NCI-H1417 treated with DMSO at 0.1 percent for 48 hours (cell line): ENCODE results near the gene SCIN.
"Not testable (repeated sequence)": the region's sequence is repeated elsewhere in the genome, so short reads cannot be mapped to it uniquely, and the experiment has no call there.

Source experiments
- DNase-seq: peaks from one replicate; lab custom pipeline; 2025; lab: John Stamatoyannopoulos, UW

The SCIN gene

GRCh38 chr7:12648704-12649261 lies 78.3 kb downstream of the SCIN start:
- DNase-seq = no peak

DNA sequence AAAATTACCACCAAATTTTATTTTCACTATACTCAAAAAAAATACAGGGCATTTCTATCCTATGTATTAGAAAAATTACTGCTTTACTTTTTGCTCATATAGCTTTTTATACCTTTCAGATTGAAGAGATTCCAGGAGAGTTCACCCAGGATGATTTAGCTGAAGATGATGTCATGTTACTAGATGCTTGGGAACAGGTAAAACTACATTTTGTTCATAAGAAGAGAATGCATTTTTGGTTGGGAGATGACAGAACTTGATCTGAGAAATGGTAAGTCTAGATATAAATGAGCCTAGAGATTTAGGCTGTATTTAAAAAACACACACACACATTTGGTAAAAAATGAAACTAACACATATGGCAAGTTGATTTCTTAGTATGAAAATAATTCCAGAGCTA lies 78.8 kb downstream of the SCIN start:
- no peak for DNase-seq

- DNase-seq = no peak
Observed at GRCh38 chr7:12650080-12650479, 79.6 kb downstream of the SCIN start.

DNA sequence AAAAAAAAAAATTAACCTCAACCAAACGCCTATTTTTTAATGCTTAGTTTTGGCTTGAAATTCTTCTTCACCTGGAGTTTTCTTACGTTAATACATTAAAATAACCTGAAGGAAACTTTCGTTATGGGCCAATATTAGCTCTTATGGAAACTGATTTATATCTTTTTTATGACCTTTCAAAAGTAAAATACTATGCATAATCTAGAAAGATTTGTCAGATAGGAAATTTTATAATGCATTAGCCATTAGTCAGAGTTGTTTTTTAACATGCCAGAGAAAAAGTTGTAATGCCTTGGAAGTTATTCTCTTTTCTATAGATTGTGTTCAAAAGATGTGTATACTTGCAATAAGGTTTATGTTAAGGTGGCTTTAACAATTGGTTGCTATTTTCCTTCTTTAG lies 82.6 kb downstream of the SCIN start:
- DNase-seq = no peak

GRCh38 chr7:12653518-12653917 lies 83.0 kb downstream of the SCIN start:
- DNase-seq = no peak

- DNase-seq = no peak
Observed at GRCh38 chr7:12655161-12655560, 84.6 kb downstream of the SCIN start.

GRCh38 chr7:12660423-12660822 lies 89.9 kb downstream of the SCIN start:
- DNase-seq = not testable (repeated sequence)

DNA sequence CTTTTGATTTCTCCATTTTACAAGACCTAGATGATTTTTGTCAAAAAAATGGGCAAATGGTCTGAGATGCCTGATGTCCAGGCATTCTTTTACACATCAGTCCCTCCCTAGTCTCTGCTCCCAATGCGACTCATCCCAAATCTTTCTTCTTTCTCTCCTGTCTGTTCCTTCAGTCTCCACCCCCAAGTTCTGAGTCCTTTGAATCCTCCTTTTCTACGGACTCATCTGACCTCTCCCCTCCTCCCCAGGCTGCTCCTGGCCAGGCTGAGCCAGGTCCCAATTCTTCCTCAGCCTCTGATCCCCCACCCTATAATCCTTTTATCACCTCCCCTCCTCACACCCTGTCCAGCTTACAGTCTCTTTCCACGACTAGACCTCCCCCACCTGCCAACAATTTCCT lies 90.5 kb downstream of the SCIN start:
- not testable (repeated sequence) for DNase-seq

GRCh38 chr7:12661581-12661980 lies 91.1 kb downstream of the SCIN start:
- no peak for DNase-seq

- no peak for DNase-seq
Observed at GRCh38 chr7:12670000-12670729, 99.6 kb downstream of the SCIN start.

DNA sequence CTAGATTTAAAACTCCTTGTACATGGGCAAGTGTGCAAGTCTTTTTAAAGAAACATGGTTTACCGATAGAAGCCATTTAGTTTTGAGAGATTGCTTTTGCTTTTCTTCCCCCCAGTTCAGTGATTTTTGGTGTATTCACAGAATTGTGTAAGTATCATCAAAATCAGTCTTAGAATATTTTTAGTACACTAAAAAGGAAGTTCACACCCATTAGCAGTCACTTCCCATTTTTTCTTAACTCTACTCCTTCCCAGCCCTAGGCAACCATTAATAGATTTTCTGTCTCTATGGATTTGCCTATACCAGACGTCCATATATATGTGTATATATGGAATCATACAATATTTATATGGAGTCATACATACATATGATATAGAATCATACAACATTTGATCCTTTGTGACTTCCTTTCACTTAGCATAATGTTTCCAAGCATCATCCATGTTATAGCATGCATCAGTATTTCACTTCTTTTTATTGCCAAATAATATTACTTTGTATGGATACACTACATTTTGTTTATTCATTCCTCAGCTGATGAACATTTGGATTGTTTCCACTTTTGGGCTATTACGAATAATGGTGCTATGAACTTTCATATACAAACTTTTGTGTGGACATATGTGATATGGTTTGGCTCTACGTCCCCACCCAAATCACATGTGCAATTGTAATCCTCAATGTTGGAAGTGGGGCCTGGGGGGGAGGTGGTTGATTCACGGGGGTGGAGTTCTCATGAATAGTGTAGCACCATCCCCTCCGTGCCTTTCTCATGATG lies 100.4 kb downstream of the SCIN start:
- DNase-seq = no peak

GRCh38 chr7:12673436-12673835 lies 102.9 kb downstream of the SCIN start:
- DNase-seq = not testable (repeated sequence)

DNA sequence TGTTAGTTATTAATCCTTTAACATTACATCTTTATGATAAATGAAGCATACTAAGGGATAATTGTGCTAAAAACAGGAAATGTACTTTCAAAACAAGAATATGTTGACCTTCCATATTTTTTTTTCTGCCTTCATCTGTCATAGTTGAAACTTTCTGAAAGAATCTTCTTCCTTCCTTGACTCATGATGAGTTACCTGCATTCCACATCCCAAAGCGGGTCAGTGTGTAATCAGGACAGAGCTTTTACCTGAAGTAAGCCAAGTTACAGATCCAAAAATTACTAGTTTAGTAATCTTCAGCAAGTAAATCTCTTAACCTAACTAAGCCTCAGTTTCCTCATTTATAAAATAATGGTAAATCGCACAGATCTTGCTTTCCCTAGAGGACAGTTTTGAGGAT lies 103.5 kb downstream of the SCIN start:
- DNase-seq = no peak

GRCh38 chr7:12674861-12675260 lies 104.3 kb downstream of the SCIN start:
- DNase-seq = no peak

DNA sequence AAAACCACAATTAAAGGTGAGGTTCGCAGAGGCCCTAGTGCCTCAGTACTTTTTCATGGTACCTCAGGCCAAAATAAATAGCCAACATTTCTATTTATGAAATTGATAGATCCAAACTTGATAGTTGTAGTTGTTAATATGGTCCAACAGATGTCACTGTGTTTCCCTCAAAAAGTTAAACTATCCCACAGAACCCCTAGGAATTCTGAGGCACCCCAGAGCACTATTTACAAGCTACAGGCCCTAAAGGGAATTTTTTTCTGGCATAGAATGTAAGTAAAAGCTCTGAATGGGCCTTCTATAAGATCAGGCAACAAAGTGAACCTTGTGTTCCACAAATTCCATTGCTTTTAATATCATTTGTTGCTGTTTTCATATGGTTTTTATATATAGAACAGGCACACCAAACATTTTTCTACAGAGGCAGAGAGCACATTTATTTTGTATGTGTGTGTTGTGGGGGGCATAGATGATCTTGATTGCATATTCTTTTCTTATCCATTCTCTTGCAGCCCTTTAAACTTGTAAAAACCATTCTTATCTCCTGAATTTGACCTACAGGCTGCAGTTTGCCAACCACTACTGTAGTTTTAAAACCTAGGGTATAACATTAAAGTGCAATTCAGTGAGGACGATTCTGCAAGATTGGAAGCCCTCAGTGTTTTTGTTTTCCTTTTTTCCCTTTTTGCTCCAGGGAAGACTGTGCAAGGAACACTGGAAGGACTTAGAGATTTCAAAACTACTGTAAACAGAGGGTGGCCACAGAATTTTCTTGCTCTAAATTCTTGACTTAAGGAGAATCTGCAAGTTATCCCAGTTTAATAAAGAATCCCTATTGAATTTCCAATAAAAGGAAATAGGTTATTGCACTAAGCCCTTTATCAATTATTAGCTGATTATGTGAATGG lies 113.4 kb downstream of the SCIN start:
- no peak for DNase-seq

DNA sequence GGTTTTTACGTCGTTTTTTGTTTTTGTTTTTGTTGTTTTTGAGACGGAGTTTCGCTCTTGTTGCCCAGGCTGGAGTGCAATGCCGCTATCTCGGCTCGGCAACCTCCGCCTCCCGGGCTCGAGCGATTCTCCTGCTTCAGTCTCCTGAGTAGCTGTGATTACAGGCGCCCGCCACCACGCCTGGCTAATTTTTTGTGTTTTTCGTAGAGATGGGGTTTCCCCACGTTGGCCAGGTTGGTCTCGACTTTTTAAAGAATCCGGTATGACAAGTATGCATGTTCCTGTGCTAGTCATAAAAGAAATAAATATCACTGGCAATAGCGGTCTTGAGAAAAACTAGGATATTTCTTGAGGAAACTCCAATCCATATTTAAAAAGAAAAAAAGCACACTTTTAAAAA lies 114.2 kb downstream of the SCIN start:
- no peak for DNase-seq

- DNase-seq = no peak
Observed at GRCh38 chr7:12685550-12685949, 115.0 kb downstream of the SCIN start.

DNA sequence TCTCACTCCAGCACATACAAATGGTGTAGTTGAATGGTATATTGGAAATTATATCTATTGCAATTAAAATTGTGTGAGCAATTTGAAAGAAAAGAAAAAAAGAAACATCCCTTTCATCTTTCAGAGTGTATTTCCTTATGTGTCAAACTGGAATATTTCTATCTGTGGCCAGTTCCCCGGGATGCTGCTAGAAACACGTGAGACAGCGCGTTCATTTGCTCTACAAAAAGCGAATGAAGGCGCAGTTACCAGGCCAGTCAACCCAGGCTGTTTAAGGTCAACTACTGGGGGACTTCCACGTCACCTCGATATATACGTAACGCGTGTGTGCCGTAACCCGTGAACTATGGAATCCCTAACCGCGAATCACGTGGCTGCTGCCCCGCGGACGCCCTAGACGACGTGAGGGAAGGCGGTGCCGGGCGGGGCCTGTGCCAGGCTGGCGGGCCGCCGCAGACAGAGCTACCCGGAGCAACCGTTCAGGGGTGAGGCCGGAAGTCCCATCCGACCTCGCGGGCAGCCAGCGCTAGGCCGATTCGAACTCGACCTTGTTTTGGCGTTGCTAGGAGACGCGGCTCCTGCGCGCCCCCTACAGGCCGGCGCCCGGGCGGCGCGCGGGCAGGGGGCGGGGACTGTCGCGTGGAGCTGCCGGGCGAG lies 115.8 kb downstream of the SCIN start:
- DNase-seq = peak; percentile 91

DNA sequence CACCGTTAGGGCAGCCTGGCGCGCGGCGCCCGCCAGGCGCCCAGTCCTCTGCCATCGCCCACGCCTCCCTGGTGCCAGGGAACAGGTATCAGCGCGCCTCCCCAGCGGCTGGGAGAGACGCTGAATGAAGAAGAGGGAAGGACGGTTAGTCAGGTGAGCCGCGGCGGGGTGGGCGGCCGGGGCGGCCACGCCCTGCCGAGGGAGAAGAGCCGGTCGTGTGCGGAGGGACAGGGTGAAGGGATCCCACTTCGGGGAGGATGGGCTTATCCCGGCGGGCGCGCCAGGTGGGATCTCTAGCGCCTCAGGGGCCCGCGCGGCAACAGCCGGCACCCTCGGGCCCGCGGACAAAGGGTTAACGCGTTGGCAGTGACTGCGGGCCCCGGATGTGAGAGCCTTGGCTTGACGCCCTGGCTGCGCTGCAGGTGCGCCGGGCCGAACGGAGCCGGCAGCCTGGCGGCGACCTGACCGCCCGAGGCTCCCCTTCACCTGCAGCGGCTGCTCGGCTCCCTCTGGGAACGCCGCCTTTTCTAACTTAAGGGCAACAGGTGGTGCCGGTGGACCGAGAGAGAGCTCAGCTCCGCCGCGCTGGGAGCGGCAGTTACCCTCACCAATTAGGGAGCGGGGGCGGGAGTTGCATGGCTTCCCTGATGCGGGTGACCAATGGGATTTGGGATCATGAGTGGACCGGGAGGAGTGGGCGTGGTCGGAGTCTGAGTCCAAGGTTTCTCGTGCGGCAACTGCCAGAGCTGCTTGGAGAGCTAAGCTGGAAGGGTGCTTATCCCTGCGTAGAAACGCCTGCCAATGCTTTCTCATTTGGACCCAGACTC lies 116.6 kb downstream of the SCIN start, which contains the start of gene ARL4A:
ARL4A (plus strand) TSS at position 743 of the 827 bp plus-strand sequence. CDS start 622 bp downstream, outside the sequence.
- DNase-seq = peak; percentile 97

GRCh38 chr7:12687718-12688171 lies 117.2 kb downstream of the SCIN start:
- DNase-seq = no peak
